Upper lobe of left lung (tissue), 4 donors: ENCODE measurements around the gene TENM3.

Experiments used
- EP300 ChIP-seq, 4 donors: sonication (generic); formaldehyde crosslinking; IDR thresholded peaks; one replicate each; pipeline ENCODE4 v1.5.1; 2017; ENCODE audit warnings: antibody characterized with exemption in 4 of 4, control low read depth in 2 of 4
- POLR2A ChIP-seq, 4 donors: fragments of 450-650 bp; IDR thresholded peaks; one replicate each; pipeline ENCODE4 v1.5.1; 2016 to 2017; ENCODE audit warnings: antibody characterized with exemption in 4 of 4, mild to moderate bottlenecking in 2 of 4
- POLR2AphosphoS5 ChIP-seq, 2 donors: sonication (generic); formaldehyde crosslinking; IDR thresholded peaks; one replicate each; pipeline ENCODE4 v1.5.1; 2017; ENCODE audit warnings: antibody characterized with exemption in 2 of 2
- TF ChIP-seq, protein P1 (sequence below), 6 experiments: fragments of 450-650 bp in 4 of 6; fragments of 200-600 bp in 2 of 6; sonication (generic) in 2 of 6; IDR thresholded peaks; one replicate each; pipeline ENCODE4 v1.5.1; 2016 to 2019; ENCODE audit warnings: antibody characterized with exemption in 6 of 6

DNA sequence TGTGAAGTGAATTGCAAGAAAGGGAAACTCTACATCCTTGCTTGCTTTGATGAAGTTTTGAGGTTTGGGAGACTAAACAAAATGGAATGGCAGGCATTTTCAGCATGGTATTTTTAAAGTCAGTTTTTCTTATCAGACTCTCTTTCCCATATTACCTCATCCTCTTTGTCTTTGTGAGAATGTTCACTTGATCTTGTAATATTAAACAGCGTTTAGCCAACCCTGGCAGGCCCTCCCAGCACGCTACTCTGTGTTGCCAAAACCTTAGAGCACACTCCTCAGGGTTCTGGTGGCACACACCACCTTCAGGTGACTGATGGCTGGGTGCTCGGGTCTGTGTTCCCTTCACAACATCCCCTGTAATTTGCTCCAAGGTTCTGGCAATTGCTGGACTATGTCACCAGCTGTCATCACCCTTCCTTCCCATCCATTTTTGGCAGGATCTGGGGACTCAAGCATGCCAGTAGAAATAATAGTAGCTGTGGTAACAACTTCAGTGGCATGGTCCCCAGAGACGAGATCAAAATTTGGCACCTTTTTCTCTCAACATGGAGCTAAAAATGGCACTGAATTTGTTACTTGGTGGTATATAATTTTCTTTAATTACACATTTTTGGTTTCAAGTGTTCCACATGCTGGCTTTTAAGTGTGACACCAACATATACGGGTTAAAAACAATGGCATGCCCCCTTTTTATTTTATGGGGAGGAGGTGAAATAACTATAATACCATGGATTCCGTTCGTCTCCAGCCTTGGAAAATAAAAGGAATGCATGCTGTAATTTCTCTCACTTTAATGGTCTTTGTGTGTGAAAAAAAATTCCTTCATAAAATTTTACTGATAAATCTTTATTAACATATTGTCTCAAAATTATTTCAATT, 400.8 kb downstream of the TENM3 start:
- TF ChIP-seq, protein P1, sequence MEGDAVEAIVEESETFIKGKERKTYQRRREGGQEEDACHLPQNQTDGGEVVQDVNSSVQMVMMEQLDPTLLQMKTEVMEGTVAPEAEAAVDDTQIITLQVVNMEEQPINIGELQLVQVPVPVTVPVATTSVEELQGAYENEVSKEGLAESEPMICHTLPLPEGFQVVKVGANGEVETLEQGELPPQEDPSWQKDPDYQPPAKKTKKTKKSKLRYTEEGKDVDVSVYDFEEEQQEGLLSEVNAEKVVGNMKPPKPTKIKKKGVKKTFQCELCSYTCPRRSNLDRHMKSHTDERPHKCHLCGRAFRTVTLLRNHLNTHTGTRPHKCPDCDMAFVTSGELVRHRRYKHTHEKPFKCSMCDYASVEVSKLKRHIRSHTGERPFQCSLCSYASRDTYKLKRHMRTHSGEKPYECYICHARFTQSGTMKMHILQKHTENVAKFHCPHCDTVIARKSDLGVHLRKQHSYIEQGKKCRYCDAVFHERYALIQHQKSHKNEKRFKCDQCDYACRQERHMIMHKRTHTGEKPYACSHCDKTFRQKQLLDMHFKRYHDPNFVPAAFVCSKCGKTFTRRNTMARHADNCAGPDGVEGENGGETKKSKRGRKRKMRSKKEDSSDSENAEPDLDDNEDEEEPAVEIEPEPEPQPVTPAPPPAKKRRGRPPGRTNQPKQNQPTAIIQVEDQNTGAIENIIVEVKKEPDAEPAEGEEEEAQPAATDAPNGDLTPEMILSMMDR (IDR thresholded peaks at IDR 0.05), result no peak
- no peak for TF ChIP-seq EP300 (IDR thresholded peaks at IDR 0.05)
- TF ChIP-seq POLR2A (IDR thresholded peaks at IDR 0.05), result no peak
- TF ChIP-seq POLR2AphosphoS5 (IDR thresholded peaks at IDR 0.05), result no peak
